AG10803 (cell line): ENCODE data around the gene PCSK4.

Experiments
- DNase-seq: peaks from one replicate; pipeline ENCODE4 v3.0.0; 2010; ENCODE audit warnings: low read depth
- H3K4me3 ChIP-seq: 2 replicates; pipeline ENCODE4 v1.5.1; 2011; ENCODE audit warnings: mild to moderate bottlenecking, low read length, control low read depth
- TF ChIP-seq, protein P1 (sequence below): conservative IDR thresholded peaks from 2 replicates; pipeline ENCODE4 v1.5.1; 2011; ENCODE audit warnings: mild to moderate bottlenecking, low read length, control low read depth, inconsistent platforms

The PCSK4 gene

DNA sequence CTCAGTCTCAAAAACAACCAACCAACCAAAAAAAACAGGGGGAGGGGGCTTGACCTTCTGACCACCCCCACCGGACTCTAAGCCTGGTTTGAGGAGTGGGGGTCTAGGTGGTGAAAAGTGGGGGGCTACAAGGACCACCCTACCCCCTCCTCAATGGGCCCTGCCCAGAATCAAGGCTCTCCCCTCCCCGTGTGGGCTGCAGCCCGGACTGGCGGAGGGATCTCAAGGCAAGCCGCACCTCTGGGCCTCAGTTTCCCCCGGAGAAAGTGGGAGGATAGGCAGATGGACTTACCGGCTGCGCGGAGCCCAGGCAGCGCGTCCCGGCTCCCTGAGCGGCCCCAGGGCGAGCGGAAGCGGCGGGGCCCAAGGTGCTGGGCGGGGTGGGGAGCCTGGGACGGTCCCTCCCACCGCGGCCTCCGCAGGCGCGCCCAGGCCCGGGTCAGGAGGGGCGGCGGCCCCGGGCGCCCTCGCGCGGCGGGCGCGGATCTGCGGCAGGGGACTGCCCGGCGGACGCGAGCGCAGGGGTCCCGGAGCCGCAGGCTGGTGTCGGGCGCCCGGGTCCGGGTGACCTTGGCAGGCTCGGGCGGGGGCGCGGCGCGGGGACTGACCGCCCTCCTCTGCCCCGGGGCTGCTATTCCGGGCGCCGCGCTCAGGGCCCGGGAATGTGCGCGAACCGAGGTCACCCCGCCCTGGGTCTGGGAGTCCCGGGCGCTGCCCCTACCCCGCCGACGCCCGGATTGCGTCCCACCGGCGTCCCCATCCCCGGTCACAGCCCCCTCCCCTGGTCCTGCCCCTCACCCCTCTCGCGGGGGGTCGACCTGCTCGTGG is 22.7 kb upstream of the PCSK4 start, which contains the start of gene ADAMTSL5:
ADAMTSL5 (minus strand) TSS at position 349 of the 828 bp plus-strand sequence. CDS start 2,076 bp downstream, outside the sequence.
- peak; percentile 73 for DNase-seq
- TF ChIP-seq, protein P1, sequence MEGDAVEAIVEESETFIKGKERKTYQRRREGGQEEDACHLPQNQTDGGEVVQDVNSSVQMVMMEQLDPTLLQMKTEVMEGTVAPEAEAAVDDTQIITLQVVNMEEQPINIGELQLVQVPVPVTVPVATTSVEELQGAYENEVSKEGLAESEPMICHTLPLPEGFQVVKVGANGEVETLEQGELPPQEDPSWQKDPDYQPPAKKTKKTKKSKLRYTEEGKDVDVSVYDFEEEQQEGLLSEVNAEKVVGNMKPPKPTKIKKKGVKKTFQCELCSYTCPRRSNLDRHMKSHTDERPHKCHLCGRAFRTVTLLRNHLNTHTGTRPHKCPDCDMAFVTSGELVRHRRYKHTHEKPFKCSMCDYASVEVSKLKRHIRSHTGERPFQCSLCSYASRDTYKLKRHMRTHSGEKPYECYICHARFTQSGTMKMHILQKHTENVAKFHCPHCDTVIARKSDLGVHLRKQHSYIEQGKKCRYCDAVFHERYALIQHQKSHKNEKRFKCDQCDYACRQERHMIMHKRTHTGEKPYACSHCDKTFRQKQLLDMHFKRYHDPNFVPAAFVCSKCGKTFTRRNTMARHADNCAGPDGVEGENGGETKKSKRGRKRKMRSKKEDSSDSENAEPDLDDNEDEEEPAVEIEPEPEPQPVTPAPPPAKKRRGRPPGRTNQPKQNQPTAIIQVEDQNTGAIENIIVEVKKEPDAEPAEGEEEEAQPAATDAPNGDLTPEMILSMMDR = no peak
- H3K4me3 ChIP-seq = peak within 1 kb of the TSS; percentile 89

DNA sequence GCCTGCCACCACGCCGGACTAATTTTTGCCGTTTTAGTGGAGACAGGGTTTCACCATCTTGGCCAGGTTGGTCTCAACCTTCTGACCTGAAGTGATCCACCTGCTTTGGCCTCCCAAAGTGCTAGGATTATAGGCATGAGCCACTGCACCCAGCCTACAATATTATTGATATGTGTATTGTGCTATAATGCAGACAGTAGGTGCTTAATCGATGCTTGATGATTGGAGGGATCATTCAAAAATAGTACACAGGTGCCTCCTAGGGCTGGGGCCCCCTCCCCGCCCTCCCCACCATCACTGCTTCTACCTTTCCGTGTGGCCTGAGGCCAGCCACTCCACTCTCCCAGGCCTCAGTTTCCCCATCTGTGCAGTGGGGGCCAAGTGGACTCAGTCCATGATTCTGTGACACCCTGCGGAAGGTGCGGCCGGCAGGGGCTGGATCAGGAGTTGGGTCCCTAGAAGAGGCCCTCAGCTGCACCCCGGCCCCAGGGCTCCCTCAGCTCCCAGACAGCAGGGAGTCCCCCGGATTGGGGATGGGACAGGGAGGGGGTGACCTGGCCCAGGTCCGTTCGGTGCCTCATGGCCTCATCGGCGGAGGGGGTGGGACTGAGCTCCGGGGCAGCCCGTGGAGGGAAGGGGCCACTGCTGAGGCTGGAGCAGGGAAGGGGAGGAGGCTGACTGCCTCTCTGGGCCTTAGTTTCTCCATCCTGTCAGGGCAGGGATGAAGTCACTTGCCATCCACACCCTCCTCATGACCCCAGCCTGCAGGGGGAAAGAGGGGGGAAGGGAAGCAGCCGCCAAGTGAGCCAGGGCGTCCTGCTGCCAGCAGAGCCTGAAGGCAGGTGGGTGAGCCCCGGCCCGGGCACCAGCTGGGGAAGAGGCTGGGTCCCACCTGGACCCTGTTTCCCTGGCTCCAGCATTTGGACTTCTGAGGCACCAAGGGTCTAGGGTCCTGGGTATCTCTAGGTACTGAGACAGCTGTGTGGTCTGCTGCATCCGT is 21.5 kb upstream of the PCSK4 start:
- DNase-seq = no peak
- TF ChIP-seq, protein P1 = no peak
- no peak overlapping the region; the same call in 1 of the 2 replicates for H3K4me3 ChIP-seq

DNA sequence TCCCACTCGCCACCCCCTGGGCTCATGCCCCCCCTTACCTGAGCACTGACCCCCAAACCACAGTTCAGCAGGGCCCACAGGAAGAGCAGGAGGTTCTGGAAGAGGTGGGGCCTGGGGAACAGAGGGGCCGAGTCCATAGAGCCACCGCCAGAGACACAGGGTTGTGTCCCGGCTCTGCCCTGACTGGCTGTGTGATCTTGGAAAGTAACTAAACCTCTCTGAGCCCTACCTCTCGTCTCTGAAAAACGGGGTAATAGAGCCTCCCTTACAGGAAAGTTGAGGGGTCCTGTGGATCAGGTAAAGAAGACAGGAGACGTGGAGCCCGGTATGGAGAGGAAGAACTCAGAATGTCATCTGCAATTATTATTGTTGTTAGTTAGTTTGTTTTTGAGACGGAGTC is 20.7 kb upstream of the PCSK4 start:
- DNase-seq = no peak
- TF ChIP-seq, protein P1 = no peak
- H3K4me3 ChIP-seq = no peak overlapping the region

DNA sequence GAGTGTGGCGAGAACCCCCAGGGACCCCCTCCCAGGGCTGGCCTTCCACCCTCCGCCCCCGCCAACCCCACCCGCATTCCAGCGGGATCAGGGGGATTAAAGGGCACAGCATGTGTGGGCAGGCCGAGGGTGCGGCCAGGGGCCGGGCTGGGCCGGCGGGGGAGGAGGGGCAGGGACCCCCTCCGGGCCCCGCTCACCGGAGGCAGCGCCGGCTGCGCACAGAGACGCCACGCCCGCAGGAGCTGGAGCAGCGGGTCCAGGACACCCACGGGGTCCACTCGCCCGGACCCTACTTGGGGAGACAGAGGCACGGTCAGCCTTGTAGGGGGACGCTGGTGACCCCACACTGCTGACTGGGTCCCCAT is 20.3 kb upstream of the PCSK4 start:
- TF ChIP-seq, protein P1 = no peak
- DNase-seq = no peak
- H3K4me3 ChIP-seq = no peak overlapping the region

DNA sequence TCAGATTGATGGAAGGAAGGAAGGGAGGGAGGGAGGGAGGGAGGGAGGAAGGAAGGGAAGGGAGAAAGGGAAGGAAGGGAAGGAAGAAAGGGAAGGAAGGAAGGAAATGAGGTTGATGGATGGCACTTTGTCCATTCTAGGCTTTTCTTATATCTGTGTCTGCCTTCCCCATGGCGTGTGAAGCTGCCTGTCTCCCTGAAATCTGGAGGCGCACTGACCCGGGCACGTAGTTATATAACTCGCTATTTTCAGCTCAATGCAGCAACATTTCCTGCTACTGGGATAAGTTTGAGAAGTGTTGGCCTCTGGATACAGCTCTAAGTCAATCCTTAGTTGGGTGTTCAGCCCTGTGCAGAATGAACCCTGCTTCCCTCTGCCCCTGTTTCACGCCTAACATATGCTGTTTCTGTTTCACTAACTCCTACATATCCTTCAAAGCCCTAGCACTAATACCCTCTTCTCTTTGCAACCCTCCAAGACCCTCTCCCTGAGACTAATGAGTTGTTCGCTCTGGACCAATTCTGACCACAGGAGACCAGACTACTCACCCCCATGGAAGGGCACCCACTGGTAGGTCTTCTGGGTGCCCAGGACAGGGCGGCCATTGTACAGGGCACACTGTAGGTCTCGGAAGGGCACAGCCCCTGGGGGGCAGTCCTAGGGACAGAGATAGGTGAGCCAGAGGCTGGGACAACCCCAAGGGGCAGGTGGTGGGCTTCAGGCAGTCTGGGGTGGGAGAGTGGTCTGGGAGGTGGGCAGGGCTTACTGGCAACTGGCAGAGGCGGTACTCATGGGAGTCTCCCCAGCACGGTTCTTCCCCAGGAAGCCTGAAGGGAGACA is 19.7 kb upstream of the PCSK4 start:
- DNase-seq = no peak
- TF ChIP-seq, protein P1 = no peak
- H3K4me3 ChIP-seq = no peak overlapping the region

DNA sequence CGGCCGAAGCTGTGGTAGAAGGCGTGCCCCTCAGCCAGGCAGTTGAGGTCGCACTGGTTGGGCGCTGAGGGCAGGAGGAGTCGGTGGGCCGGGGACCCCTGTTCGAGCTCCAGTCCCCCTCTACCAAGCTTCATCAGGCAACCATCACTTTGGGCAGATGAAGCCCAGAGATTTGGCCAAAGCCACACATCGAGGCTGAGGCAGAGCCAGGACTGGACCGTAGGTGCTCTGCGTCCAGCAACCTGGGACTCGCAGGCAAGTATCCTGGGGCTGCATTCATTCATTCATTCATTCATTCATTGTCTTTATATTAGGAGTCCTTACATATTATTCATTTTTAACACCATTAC is 18.3 kb upstream of the PCSK4 start:
- peak overlapping the region; percentile 37 for H3K4me3 ChIP-seq
- TF ChIP-seq, protein P1 = no peak
- DNase-seq = no peak
